Endothelial cell (in vitro differentiated cells): ENCODE measurements around the gene PRDM15. TPM values are rescaled to one million over a fixed set of nuclear protein-coding genes. Genes with fewer than 3 reads are reported as not detected.

Source experiments
- DNase-seq: peaks from one replicate; pipeline ENCODE4 v3.0.0; 2021; ENCODE audit warnings: low spot score
- H3K27ac Mint-ChIP-seq: one replicate; pipeline ENCODE4 v1.8.0; 2021; ENCODE audit warnings: mixed read lengths, inconsistent platforms; ENCODE audit not compliant: unreplicated experiment
- H3K27me3 Mint-ChIP-seq: one replicate; pipeline ENCODE4 v1.8.0; 2021; ENCODE audit warnings: mild to moderate bottlenecking, moderate library complexity, mixed read lengths, inconsistent platforms; ENCODE audit not compliant: unreplicated experiment
- H3K36me3 Mint-ChIP-seq: one replicate; pipeline ENCODE4 v1.8.0; 2021; ENCODE audit warnings: mild to moderate bottlenecking, low read depth, mixed read lengths, inconsistent platforms; ENCODE audit not compliant: unreplicated experiment
- H3K4me1 Mint-ChIP-seq: one replicate; pipeline ENCODE4 v1.8.0; 2021; ENCODE audit warnings: mild to moderate bottlenecking, mixed read lengths, inconsistent platforms; ENCODE audit not compliant: unreplicated experiment
- H3K4me3 Mint-ChIP-seq: one replicate; pipeline ENCODE4 v1.8.0; 2021; ENCODE audit warnings: mild to moderate bottlenecking, mixed read lengths, inconsistent platforms; ENCODE audit not compliant: unreplicated experiment
- H3K9me3 Mint-ChIP-seq: one replicate; pipeline ENCODE4 v1.8.0; 2021; ENCODE audit warnings: mixed read lengths, inconsistent platforms; ENCODE audit not compliant: unreplicated experiment
- CTCF ChIP-seq: fragments of 200-600 bp; sonication (generic); IDR thresholded peaks from one replicate; pipeline ENCODE4 v1.5.0; 2021; ENCODE audit warnings: antibody characterized with exemption; ENCODE audit not compliant: unreplicated experiment
- total RNA-seq: library from RNA; stranded (reverse); fragmentation: NEBNext Ultra II Directional; extraction: Animal tissue kit (Norgen Biotek cat#: 25700); gene quantifications from one replicate; pipeline ENCODE4 v1.2.1, GENCODE V29; 2021; ENCODE audit not compliant: unreplicated experiment

PRDM15 gene
- total RNA-seq, 1 donor from 2014 or later: 7.5 TPM

- Mint-ChIP-seq H3K9me3 (no peaks in the 10 kb centered on the region), H3K27ac (peak overlapping the region; percentile 33), H3K4me1 (peaks cover 8% of the 10 kb centered on the region), H3K36me3 (peaks cover 4% of the 10 kb centered on the region), H3K4me3 (no peak overlapping the region), H3K27me3 (peaks cover 4% of the 10 kb centered on the region)
- no peak for TF ChIP-seq CTCF
- no peak for DNase-seq
Measured at GRCh38 chr21:41778930-41779600, 100.1 kb downstream of the PRDM15 start.

- Mint-ChIP-seq H3K27ac (no peak overlapping the region), H3K27me3 (peaks cover 4% of the 10 kb centered on the region), H3K36me3 (peaks cover 4% of the 10 kb centered on the region), H3K4me1 (peaks cover 8% of the 10 kb centered on the region), H3K4me3 (no peak overlapping the region), H3K9me3 (no peaks in the 10 kb centered on the region)
- peak; percentile 95 for DNase-seq
- TF ChIP-seq CTCF: peak; percentile 80
Measured at GRCh38 chr21:41777951-41778815, 101.0 kb downstream of the PRDM15 start.

- peaks cover 4% of the 10 kb centered on the region for H3K36me3 Mint-ChIP-seq
- no peak for DNase-seq
- no peak overlapping the region for H3K27ac Mint-ChIP-seq
- no peak overlapping the region for H3K4me3 Mint-ChIP-seq
- no peak for TF ChIP-seq CTCF
- peaks cover 4% of the 10 kb centered on the region for H3K27me3 Mint-ChIP-seq
- H3K9me3 Mint-ChIP-seq: no peaks in the 10 kb centered on the region
- H3K4me1 Mint-ChIP-seq: peaks cover 14% of the 10 kb centered on the region
Measured at GRCh38 chr21:41776778-41777177, 102.4 kb downstream of the PRDM15 start.

- no peak for TF ChIP-seq CTCF
- DNase-seq: no peak
- Mint-ChIP-seq H3K27ac (no peak overlapping the region), H3K4me1 (peaks cover 26% of the 10 kb centered on the region), H3K9me3 (no peaks in the 10 kb centered on the region), H3K27me3 (peaks cover 5% of the 10 kb centered on the region), H3K4me3 (no peak overlapping the region), H3K36me3 (peaks cover 4% of the 10 kb centered on the region)
Measured at GRCh38 chr21:41775149-41775472, 104.0 kb downstream of the PRDM15 start.
